ENCODE measurements around the gene ZNF609. TPM values are rescaled to one million over a fixed set of nuclear protein-coding genes. Genes with fewer than 3 reads are reported as not detected.
A peak's percentile ranks its signal among the peaks of the same experiment; 100 is the strongest.

The ZNF609 gene
- total RNA-seq, 1 donor from 2014 or later, result 21.5 TPM

DNA sequence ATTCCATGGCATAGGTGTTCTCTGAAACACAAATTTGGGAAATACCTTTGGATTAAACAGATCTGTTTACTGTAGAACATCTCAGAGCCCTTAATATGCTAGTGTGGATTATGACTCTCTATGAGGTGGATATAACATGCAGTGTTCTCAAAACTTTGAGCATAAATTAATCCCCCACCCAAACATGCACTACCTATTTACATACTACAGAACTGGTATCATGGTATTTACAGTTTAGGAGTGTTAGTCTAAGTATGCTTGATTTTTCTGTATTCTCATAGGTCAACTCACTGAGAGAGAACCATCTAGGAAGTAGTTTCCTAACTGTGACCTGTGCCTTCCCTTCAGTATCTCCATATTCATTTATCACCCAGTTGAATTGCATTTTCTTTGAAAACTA is 30.9 kb upstream of the ZNF609 start:
- H3K4me3 ChIP-seq, result no peak overlapping the region
- H3K9ac ChIP-seq, result peak overlapping the region; percentile 19
- TF ChIP-seq EZH2 (IDR thresholded peaks at IDR 0.05), result no peak
- TF ChIP-seq EZH2phosphoT487 (IDR thresholded peaks at IDR 0.05), result no peak
- TF ChIP-seq, protein P1, sequence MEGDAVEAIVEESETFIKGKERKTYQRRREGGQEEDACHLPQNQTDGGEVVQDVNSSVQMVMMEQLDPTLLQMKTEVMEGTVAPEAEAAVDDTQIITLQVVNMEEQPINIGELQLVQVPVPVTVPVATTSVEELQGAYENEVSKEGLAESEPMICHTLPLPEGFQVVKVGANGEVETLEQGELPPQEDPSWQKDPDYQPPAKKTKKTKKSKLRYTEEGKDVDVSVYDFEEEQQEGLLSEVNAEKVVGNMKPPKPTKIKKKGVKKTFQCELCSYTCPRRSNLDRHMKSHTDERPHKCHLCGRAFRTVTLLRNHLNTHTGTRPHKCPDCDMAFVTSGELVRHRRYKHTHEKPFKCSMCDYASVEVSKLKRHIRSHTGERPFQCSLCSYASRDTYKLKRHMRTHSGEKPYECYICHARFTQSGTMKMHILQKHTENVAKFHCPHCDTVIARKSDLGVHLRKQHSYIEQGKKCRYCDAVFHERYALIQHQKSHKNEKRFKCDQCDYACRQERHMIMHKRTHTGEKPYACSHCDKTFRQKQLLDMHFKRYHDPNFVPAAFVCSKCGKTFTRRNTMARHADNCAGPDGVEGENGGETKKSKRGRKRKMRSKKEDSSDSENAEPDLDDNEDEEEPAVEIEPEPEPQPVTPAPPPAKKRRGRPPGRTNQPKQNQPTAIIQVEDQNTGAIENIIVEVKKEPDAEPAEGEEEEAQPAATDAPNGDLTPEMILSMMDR (IDR thresholded peaks at IDR 0.05), result no peak
- H3K4me2 ChIP-seq, result peak overlapping the region; percentile 47
- peaks cover 17% of the 10 kb centered on the region for H3K4me1 ChIP-seq
- no peaks in the 10 kb centered on the region for H3K27me3 ChIP-seq
- peaks cover 5% of the 10 kb centered on the region for H3K36me3 Mint-ChIP-seq
- peaks cover 19% of the 10 kb centered on the region for H3K4me1 Mint-ChIP-seq
- H3K79me2 ChIP-seq (ENCODE audit: low read depth), result no peaks in the 10 kb centered on the region
- H3K4me3 Mint-ChIP-seq, result no peak overlapping the region
- peaks cover 21% of the 10 kb centered on the region for H3F3A ChIP-seq (ENCODE audit: low read depth)
- no peaks in the 10 kb centered on the region for H3K9me3 Mint-ChIP-seq
- DNase-seq (ENCODE audit: low spot score), result no peak
- H4K20me1 ChIP-seq (ENCODE audit: low read depth), result peaks cover 7% of the 10 kb centered on the region
- H3K27ac Mint-ChIP-seq, result no peak overlapping the region
- H3K27me3 Mint-ChIP-seq (ENCODE audit: insufficient read depth, low read depth), result no peaks in the 10 kb centered on the region
- H3K9me3 ChIP-seq (ENCODE audit: low read depth), result no peaks in the 10 kb centered on the region
- H2AFZ ChIP-seq (replicated peaks), result no peak overlapping the region
- H3K36me3 ChIP-seq, result no peaks in the 10 kb centered on the region
- H3K27ac ChIP-seq, result no peak overlapping the region

DNA sequence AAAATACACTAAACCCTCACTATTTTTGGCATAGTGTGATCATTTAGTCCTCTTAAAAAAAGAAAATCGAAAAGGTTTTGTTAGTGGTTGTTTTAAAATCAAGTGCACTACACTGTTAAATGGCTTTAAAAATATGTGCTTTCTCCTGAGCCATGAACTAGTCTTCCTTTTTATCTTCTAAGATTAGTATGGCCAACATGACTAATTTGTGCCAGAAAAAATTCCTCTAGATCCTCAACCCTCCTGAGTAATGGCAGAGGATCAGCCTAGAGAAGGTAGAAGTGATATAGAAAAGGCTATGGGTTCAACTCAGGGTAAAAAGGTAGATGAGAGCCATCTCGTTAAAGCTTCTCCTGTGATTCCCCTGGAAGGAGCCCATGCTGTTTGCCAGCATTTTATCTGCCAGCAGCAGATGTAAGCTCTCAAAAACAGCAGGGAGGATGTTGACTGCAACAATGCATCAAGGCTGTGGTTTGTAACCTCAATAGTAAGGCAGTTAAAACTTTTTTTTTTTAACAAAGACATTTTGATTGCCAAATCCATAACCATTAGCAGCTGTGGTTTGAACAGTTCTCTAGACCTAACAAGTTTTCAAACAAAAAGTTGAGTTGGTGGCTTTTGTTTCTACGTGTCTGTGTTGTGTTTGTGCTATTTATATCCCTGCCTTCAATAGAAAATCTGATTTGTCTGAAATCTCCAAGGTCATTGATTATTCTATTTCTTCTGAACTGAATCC is 30.2 kb upstream of the ZNF609 start:
- no peaks in the 10 kb centered on the region for H3K27me3 ChIP-seq
- Mint-ChIP-seq H3K27me3 (ENCODE audit: insufficient read depth, low read depth) (no peaks in the 10 kb centered on the region), H3K36me3 (peaks cover 6% of the 10 kb centered on the region), H3K4me3 (no peak overlapping the region), H3K27ac (no peak overlapping the region), H3K9me3 (no peaks in the 10 kb centered on the region), H3K4me1 (peaks cover 19% of the 10 kb centered on the region)
- H3K9me3 ChIP-seq (ENCODE audit: low read depth), result no peaks in the 10 kb centered on the region
- peaks cover 7% of the 10 kb centered on the region for H4K20me1 ChIP-seq (ENCODE audit: low read depth)
- H3F3A ChIP-seq (ENCODE audit: low read depth), result peaks cover 21% of the 10 kb centered on the region
- TF ChIP-seq EZH2 (IDR thresholded peaks at IDR 0.05) (no peak), EZH2phosphoT487 (IDR thresholded peaks at IDR 0.05) (no peak)
- TF ChIP-seq, protein P1 (IDR thresholded peaks at IDR 0.05), result no peak
- H3K9ac ChIP-seq, result peak overlapping the region; percentile 19
- H3K4me2 ChIP-seq, result peak overlapping the region; percentile 47
- no peak overlapping the region for H2AFZ ChIP-seq (replicated peaks)
- H3K4me1 ChIP-seq, result peaks cover 17% of the 10 kb centered on the region
- DNase-seq (ENCODE audit: low spot score), result peak; percentile 68
- H3K79me2 ChIP-seq (ENCODE audit: low read depth), result no peaks in the 10 kb centered on the region
- no peaks in the 10 kb centered on the region for H3K36me3 ChIP-seq
- no peak overlapping the region for H3K4me3 ChIP-seq
- H3K27ac ChIP-seq, result peak overlapping the region; percentile 23

DNA sequence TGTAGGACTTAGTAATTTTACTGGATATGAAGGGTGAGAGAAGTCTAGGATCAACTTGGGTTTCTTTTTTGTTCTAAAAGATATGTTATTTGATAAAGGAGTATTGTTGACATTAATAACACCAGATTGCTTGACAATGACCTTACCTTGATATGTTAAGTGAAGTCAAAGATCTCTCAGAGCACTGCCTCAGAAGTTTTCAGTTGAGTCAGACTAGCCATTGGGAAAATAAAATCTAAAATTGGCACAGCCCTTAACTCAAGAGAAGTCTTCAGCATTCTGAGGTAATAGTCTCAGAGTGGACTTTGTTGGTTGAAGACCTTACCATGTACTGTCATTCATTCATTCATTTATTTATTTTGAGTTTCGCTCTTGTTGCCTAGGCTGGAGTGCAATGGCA is 22.4 kb upstream of the ZNF609 start:
- no peaks in the 10 kb centered on the region for H4K20me1 ChIP-seq (ENCODE audit: low read depth)
- H3K9ac ChIP-seq, result no peak overlapping the region
- no peak overlapping the region for H3K4me2 ChIP-seq
- no peaks in the 10 kb centered on the region for H3K9me3 ChIP-seq (ENCODE audit: low read depth)
- no peaks in the 10 kb centered on the region for H3K9me3 Mint-ChIP-seq
- no peaks in the 10 kb centered on the region for H3K79me2 ChIP-seq (ENCODE audit: low read depth)
- no peak overlapping the region for H3K27ac ChIP-seq
- H3K4me3 ChIP-seq, result no peak overlapping the region
- H3K27me3 ChIP-seq, result no peaks in the 10 kb centered on the region
- peaks cover 13% of the 10 kb centered on the region for H3K36me3 Mint-ChIP-seq
- no peak for DNase-seq (ENCODE audit: low spot score)
- no peaks in the 10 kb centered on the region for H3K36me3 ChIP-seq
- H3F3A ChIP-seq (ENCODE audit: low read depth), result no peaks in the 10 kb centered on the region
- H2AFZ ChIP-seq (replicated peaks), result no peak overlapping the region
- no peaks in the 10 kb centered on the region for H3K27me3 Mint-ChIP-seq (ENCODE audit: insufficient read depth, low read depth)
- H3K4me1 ChIP-seq, result no peaks in the 10 kb centered on the region
- peak overlapping the region; percentile 15 for H3K27ac Mint-ChIP-seq
- H3K4me3 Mint-ChIP-seq, result no peak overlapping the region
- TF ChIP-seq, protein P1 (IDR thresholded peaks at IDR 0.05), result no peak
- TF ChIP-seq EZH2phosphoT487 (IDR thresholded peaks at IDR 0.05) (no peak), EZH2 (IDR thresholded peaks at IDR 0.05) (no peak)
- peaks cover 2% of the 10 kb centered on the region for H3K4me1 Mint-ChIP-seq

Measured in neural progenitor cell (in vitro differentiated cells).